ENCODE data around the gene NNT.

NNT gene

DNA sequence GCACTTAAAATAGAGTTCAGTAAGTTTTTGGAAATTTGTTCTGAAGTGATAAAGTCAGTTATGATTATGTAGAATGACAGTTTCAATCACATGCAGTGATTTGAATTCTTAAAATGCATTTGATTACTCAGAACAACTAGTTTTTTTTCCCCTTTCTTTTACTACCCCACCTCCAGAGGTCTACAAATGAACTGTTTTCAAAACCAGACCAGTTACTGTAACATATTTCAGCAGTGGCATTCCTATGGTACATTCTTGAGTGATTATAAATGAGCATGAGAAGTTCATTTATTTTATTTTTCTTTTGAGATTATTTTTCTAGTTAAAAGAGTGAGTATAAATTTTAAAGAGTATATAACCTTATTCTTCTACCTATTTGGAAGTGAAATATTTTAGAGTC lies 71.6 kb downstream of the NNT start:
- Histone ChIP-seq H4K20me1 (ENCODE audit: low read depth, low read length) (no peaks in the 10 kb centered on the region), H3K79me2 (ENCODE audit: insufficient read depth, low read length) (no peaks in the 10 kb centered on the region), H3K27me3 (ENCODE audit: low read length) (no peaks in the 10 kb centered on the region), H3K36me3 (ENCODE audit: low read length) (peaks cover 17% of the 10 kb centered on the region), H3K27ac (ENCODE audit: low read depth, low read length) (no peak overlapping the region), H3K9me2 (replicated peaks; ENCODE audit: insufficient read depth, low read length) (no peaks in the 10 kb centered on the region), H2AFZ (ENCODE audit: low read depth, low read length, severe bottlenecking) (no peak overlapping the region), H3K9me3 (ENCODE audit: insufficient read depth, low read length) (no peaks in the 10 kb centered on the region), H3K4me2 (ENCODE audit: low read depth, low read length, poor library complexity, severe bottlenecking) (no peak overlapping the region), H3F3A (ENCODE audit: insufficient read depth) (no peaks in the 10 kb centered on the region), H3K4me3 (ENCODE audit: insufficient read depth, low read length, poor library complexity, severe bottlenecking) (no peak overlapping the region), H3K9ac (ENCODE audit: low read length) (no peak overlapping the region)
- TF ChIP-seq, protein P1, sequence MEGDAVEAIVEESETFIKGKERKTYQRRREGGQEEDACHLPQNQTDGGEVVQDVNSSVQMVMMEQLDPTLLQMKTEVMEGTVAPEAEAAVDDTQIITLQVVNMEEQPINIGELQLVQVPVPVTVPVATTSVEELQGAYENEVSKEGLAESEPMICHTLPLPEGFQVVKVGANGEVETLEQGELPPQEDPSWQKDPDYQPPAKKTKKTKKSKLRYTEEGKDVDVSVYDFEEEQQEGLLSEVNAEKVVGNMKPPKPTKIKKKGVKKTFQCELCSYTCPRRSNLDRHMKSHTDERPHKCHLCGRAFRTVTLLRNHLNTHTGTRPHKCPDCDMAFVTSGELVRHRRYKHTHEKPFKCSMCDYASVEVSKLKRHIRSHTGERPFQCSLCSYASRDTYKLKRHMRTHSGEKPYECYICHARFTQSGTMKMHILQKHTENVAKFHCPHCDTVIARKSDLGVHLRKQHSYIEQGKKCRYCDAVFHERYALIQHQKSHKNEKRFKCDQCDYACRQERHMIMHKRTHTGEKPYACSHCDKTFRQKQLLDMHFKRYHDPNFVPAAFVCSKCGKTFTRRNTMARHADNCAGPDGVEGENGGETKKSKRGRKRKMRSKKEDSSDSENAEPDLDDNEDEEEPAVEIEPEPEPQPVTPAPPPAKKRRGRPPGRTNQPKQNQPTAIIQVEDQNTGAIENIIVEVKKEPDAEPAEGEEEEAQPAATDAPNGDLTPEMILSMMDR (IDR thresholded peaks at IDR 0.05; ENCODE audit: insufficient read depth, low read length, poor library complexity, severe bottlenecking) = no peak
- TF ChIP-seq EZH2phosphoT487 (conservative IDR thresholded peaks at IDR 0.05; ENCODE audit: low read length) = no peak

DNA sequence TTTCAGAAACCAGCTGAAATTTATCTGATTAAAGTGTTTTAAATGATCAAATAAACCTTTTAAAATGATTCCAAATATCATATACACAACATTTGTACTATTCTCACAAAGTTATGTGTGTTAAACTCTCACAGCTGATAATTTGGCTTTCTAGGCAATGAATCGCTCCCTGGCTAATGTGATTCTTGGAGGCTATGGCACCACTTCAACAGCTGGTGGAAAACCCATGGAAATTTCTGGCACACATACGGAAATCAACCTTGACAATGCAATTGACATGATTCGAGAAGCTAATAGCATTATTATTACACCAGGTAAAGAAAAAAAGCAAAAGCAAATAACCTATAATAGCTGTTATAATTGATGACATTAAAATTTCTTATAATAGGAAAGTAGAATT lies 72.4 kb downstream of the NNT start:
- H3K27ac ChIP-seq (ENCODE audit: low read depth, low read length) = no peak overlapping the region
- no peaks in the 10 kb centered on the region for H3K27me3 ChIP-seq (ENCODE audit: low read length)
- no peak overlapping the region for H2AFZ ChIP-seq (ENCODE audit: low read depth, low read length, severe bottlenecking)
- H3K4me2 ChIP-seq (ENCODE audit: low read depth, low read length, poor library complexity, severe bottlenecking) = no peak overlapping the region
- TF ChIP-seq, protein P1 (IDR thresholded peaks at IDR 0.05; ENCODE audit: insufficient read depth, low read length, poor library complexity, severe bottlenecking) = no peak
- no peak for TF ChIP-seq EZH2phosphoT487 (conservative IDR thresholded peaks at IDR 0.05; ENCODE audit: low read length)
- no peak overlapping the region for H3K4me3 ChIP-seq (ENCODE audit: insufficient read depth, low read length, poor library complexity, severe bottlenecking)
- H3K9me3 ChIP-seq (ENCODE audit: insufficient read depth, low read length) = no peaks in the 10 kb centered on the region
- no peaks in the 10 kb centered on the region for H3F3A ChIP-seq (ENCODE audit: insufficient read depth)
- H3K36me3 ChIP-seq (ENCODE audit: low read length) = peaks cover 22% of the 10 kb centered on the region
- no peaks in the 10 kb centered on the region for H4K20me1 ChIP-seq (ENCODE audit: low read depth, low read length)
- H3K9me2 ChIP-seq (replicated peaks; ENCODE audit: insufficient read depth, low read length) = no peaks in the 10 kb centered on the region
- no peak overlapping the region for H3K9ac ChIP-seq (ENCODE audit: low read length)
- no peaks in the 10 kb centered on the region for H3K79me2 ChIP-seq (ENCODE audit: insufficient read depth, low read length)

DNA sequence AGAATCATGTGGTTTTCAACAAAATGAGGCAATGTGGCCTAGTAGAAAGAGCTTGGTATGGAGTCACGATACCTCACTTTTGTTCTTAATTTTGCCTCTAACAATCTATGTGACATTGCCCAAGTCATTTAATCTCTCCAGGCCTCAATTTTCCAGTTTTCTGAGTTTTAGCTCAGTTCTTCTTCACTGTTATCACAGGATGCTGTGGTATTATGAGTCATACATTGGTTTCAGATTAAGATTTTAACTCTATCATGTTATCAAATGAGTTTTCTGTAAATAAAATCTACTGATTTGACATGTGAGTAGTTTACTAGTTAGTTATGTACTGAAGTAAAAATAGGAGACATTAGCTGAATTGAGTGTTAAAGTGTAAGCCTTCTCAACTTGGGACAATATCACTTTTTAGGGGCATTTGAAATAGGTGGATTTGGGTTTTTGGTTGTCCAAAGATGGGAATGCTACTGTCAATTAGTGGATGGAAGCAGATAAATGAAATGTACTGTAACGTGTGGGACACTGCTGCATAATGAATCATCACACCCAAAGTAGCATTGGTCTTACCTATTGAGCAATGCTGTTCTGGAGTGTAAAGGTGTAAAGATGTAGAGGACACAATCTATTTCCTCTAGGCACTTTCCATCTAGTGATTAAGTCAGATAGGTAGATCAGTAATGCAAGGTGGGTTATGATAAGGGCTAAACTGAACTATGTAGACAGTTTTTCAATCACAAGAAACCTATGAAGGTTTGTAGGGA lies 73.3 kb downstream of the NNT start:
- H3K4me3 ChIP-seq (ENCODE audit: insufficient read depth, low read length, poor library complexity, severe bottlenecking) = no peak overlapping the region

More for the DNA sequence above, 73.3 kb downstream of the NNT start:
- H3K9ac ChIP-seq (ENCODE audit: low read length) = no peak overlapping the region
- H3K27me3 ChIP-seq (ENCODE audit: low read length) = no peaks in the 10 kb centered on the region
- H2AFZ ChIP-seq (ENCODE audit: low read depth, low read length, severe bottlenecking) = no peak overlapping the region
- H3K36me3 ChIP-seq (ENCODE audit: low read length) = peaks cover 23% of the 10 kb centered on the region
- no peaks in the 10 kb centered on the region for H3K9me2 ChIP-seq (replicated peaks; ENCODE audit: insufficient read depth, low read length)
- no peak for TF ChIP-seq EZH2phosphoT487 (conservative IDR thresholded peaks at IDR 0.05; ENCODE audit: low read length)
- TF ChIP-seq, protein P1 (IDR thresholded peaks at IDR 0.05; ENCODE audit: insufficient read depth, low read length, poor library complexity, severe bottlenecking) = no peak
- H3K79me2 ChIP-seq (ENCODE audit: insufficient read depth, low read length) = no peaks in the 10 kb centered on the region
- H3K9me3 ChIP-seq (ENCODE audit: insufficient read depth, low read length) = no peaks in the 10 kb centered on the region
- H3K4me2 ChIP-seq (ENCODE audit: low read depth, low read length, poor library complexity, severe bottlenecking) = no peak overlapping the region
- H3F3A ChIP-seq (ENCODE audit: insufficient read depth) = no peaks in the 10 kb centered on the region
- H3K27ac ChIP-seq (ENCODE audit: low read depth, low read length) = no peak overlapping the region
- no peaks in the 10 kb centered on the region for H4K20me1 ChIP-seq (ENCODE audit: low read depth, low read length)

Data from SU-DHL-6 (cell line).